ENCODE measurements around the gene LRP1B.

DNA sequence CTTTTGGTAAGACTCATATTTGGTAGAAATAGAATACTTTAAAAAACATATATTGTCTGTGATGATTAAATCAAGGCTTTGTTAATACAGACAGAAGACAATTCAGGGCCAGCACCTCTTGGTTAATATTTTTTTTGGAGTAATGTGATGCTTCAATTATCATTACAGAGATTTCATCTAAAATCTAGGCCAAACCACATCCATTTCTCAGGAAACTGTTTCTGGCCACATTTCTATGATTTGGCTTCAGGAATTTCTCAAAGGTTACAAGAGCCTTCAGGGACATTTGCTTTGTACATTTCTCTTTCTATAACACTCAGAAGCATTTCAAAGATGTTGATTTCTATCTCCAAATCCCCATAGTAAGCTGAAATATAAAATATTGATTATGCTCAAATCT is 614.9 kb downstream of the LRP1B start:
- TF ChIP-seq YY1 (IDR thresholded peaks at IDR 0.05; ENCODE audit: insufficient read depth, insufficient read length): no peak
- no peak for TF ChIP-seq SUZ12 (IDR thresholded peaks at IDR 0.05; ENCODE audit: extremely low read depth, insufficient read depth, insufficient read length)
- TF ChIP-seq ZNF274 (IDR thresholded peaks at IDR 0.05; ENCODE audit: low read depth, low read length): no peak

All from NT2/D1 (cell line).